Lower lobe of right lung (tissue), 2 donors: ENCODE data around the gene GFM1. TPM values are rescaled to one million over a fixed set of nuclear protein-coding genes. Genes with fewer than 3 reads are reported as not detected.
"Not testable (repeated sequence)": the region's sequence is repeated elsewhere in the genome, so short reads cannot be mapped to it uniquely, and the experiment has no call there.

Experiments
- ATAC-seq, 2 donors: fragments of 200-7000 bp; cut with Tn5 transposase; one replicate each; pipeline ENCODE4 v1.9.1; 2020 to 2022; ENCODE audit warnings: mild to moderate bottlenecking in 2 of 2, moderate library complexity in 2 of 2
- DNase-seq: peaks from one replicate; pipeline ENCODE4 v3.0.0-alpha.2; 2020
- H3K27ac ChIP-seq: fragments of 200-600 bp; one replicate; pipeline ENCODE4 v1.8.0; 2022
- H3K27me3 ChIP-seq: fragments of 200-600 bp; one replicate; pipeline ENCODE4 v1.8.0; 2022; ENCODE audit warnings: low read depth
- H3K36me3 ChIP-seq: fragments of 200-600 bp; one replicate; pipeline ENCODE4 v1.8.0; 2022; ENCODE audit warnings: mild to moderate bottlenecking
- H3K4me1 ChIP-seq: fragments of 200-600 bp; one replicate; pipeline ENCODE4 v1.8.0; 2022
- H3K4me3 ChIP-seq: fragments of 200-600 bp; one replicate; pipeline ENCODE4 v1.8.0; 2022; ENCODE audit warnings: mild to moderate bottlenecking
- H3K9me3 ChIP-seq: fragments of 200-600 bp; one replicate; pipeline ENCODE4 v1.8.0; 2022
- CTCF ChIP-seq: fragments of 200-600 bp; IDR thresholded peaks from one replicate; pipeline ENCODE4 v1.8.0; 2022; ENCODE audit warnings: antibody characterized with exemption, mild to moderate bottlenecking
- intact Hi-C: fragments of 100-400 bp; cut with DNase I; formaldehyde crosslinking; loops from one replicate; pipeline ENCODE4 v1.11.0; 2022
- total RNA-seq: library from RNA; stranded (reverse); fragmentation: NEBNext Ultra II Directional; extraction: Animal tissue kit (Norgen Biotek cat#: 25700); gene quantifications from one replicate; pipeline ENCODE4 v1.2.1, GENCODE V29; 2021
- donor health status: DM: no; HTN: yes; CAD: no; lungs with severe emphysema.

Gene GFM1
- total RNA-seq, 1 donor from 2014 or later, result 38.7 TPM

- no peaks in the 10 kb centered on the region for H3K27me3 ChIP-seq
- intact Hi-C loops, result no loop called here
- no peaks in the 10 kb centered on the region for H3K9me3 ChIP-seq
- no peak overlapping the region for H3K4me3 ChIP-seq
- no peak overlapping the region for H3K27ac ChIP-seq
- H3K4me1 ChIP-seq, result no peaks in the 10 kb centered on the region
- DNase-seq, result no peak
- peaks cover 55% of the 10 kb centered on the region for H3K36me3 ChIP-seq
- TF ChIP-seq CTCF, result no peak
- ATAC-seq, result no peak
Measured at GRCh38 chr3:158685159-158685558, 40.8 kb downstream of the GFM1 start.

GRCh38 chr3:158693866-158694456, 49.6 kb downstream of the GFM1 start:
- H3K27ac ChIP-seq, H3K27me3 ChIP-seq, H3K9me3 ChIP-seq, DNase-seq, H3K4me3 ChIP-seq, intact Hi-C loops, H3K4me1 ChIP-seq, ATAC-seq: not testable (repeated sequence)
- peaks cover 58% of the 10 kb centered on the region for H3K36me3 ChIP-seq

- Histone ChIP-seq H3K4me3 (no peak overlapping the region), H3K27ac (no peak overlapping the region), H3K36me3 (peaks cover 39% of the 10 kb centered on the region), H3K9me3 (no peaks in the 10 kb centered on the region), H3K4me1 (peaks cover 5% of the 10 kb centered on the region), H3K27me3 (no peaks in the 10 kb centered on the region)
- no peak for DNase-seq
- intact Hi-C loops, result no loop called here
- ATAC-seq, result peak in 1 of 2 donors; percentile 41
- TF ChIP-seq CTCF, result no peak
Measured at GRCh38 chr3:158696618-158697017, 52.3 kb downstream of the GFM1 start.

GRCh38 chr3:158700559-158700958, 56.2 kb downstream of the GFM1 start:
- Histone ChIP-seq H3K27me3 (no peaks in the 10 kb centered on the region), H3K27ac (no peak overlapping the region), H3K4me3 (no peak overlapping the region), H3K9me3 (no peaks in the 10 kb centered on the region), H3K4me1 (peaks cover 13% of the 10 kb centered on the region), H3K36me3 (peaks cover 33% of the 10 kb centered on the region)
- intact Hi-C loops, result no loop called here
- no peak for DNase-seq
- ATAC-seq, result peak in 1 of 2 donors; percentile 44
- no peak for TF ChIP-seq CTCF

- no peak overlapping the region for H3K27ac ChIP-seq
- H3K4me1 ChIP-seq, result peaks cover 13% of the 10 kb centered on the region
- no peaks in the 10 kb centered on the region for H3K27me3 ChIP-seq
- intact Hi-C loops, result no loop called here
- ATAC-seq, result no peak
- peaks cover 42% of the 10 kb centered on the region for H3K36me3 ChIP-seq
- no peak overlapping the region for H3K4me3 ChIP-seq
- H3K9me3 ChIP-seq, result no peaks in the 10 kb centered on the region
- no peak for DNase-seq
- no peak for TF ChIP-seq CTCF
Measured at GRCh38 chr3:158701420-158702065, 57.2 kb downstream of the GFM1 start.

- no peak for ATAC-seq
- peaks cover 40% of the 10 kb centered on the region for H3K36me3 ChIP-seq
- H3K9me3 ChIP-seq, result no peaks in the 10 kb centered on the region
- no peak for TF ChIP-seq CTCF
- H3K27me3 ChIP-seq, result no peaks in the 10 kb centered on the region
- H3K27ac ChIP-seq, result no peak overlapping the region
- DNase-seq, result no peak
- intact Hi-C loops, result no loop called here
- no peak overlapping the region for H3K4me3 ChIP-seq
- H3K4me1 ChIP-seq, result peaks cover 13% of the 10 kb centered on the region
Measured at GRCh38 chr3:158702815-158703481, 58.6 kb downstream of the GFM1 start.
